HEK293T (cell line): ENCODE measurements around the gene ARHGAP10.

Experiments used
- CTCF ChIA-PET: fragments of 350-600 bp; formaldehyde crosslinking; extraction: SDS; loops from one replicate; lab custom pipeline; 2021; ENCODE audit warnings: antibody characterized with exemption, inconsistent platforms; lab: Yijun Ruan, JAX
- POLR2A ChIA-PET: fragments of 350-600 bp; formaldehyde crosslinking; extraction: SDS; loops from one replicate; lab custom pipeline; 2020; ENCODE audit warnings: antibody characterized with exemption, inconsistent platforms; lab: Yijun Ruan, JAX
- DNase-seq: peaks from one replicate; pipeline ENCODE4 v3.0.0; 2012; ENCODE audit warnings: mixed read lengths; ENCODE audit errors: extremely low spot score
- ARNT ChIP-seq: fragments of 450-650 bp; IDR thresholded peaks from 2 replicates; pipeline ENCODE4 v1.6.1; 2017; ENCODE audit warnings: mild to moderate bottlenecking
- BHLHE40 ChIP-seq: fragments of 450-650 bp; IDR thresholded peaks from 2 replicates; pipeline ENCODE4 v1.6.1; 2016; ENCODE audit warnings: mild to moderate bottlenecking, moderate library complexity, borderline replicate concordance
- CTBP1 ChIP-seq: fragments of 450-650 bp; IDR thresholded peaks from 2 replicates; pipeline ENCODE4 v1.6.1; 2016; ENCODE audit warnings: borderline replicate concordance
- ELF4 ChIP-seq: fragments of 450-650 bp; IDR thresholded peaks from 2 replicates; pipeline ENCODE4 v1.6.1; 2017; ENCODE audit warnings: antibody characterized with exemption
- FOXA1 ChIP-seq: fragments of 450-650 bp; IDR thresholded peaks from 2 replicates; pipeline ENCODE4 v1.6.1; 2016; ENCODE audit warnings: mild to moderate bottlenecking
- FOXK2 ChIP-seq: fragments of 450-650 bp; IDR thresholded peaks from 2 replicates; pipeline ENCODE4 v1.6.1; 2016; ENCODE audit warnings: mild to moderate bottlenecking
- FOXM1 ChIP-seq: fragments of 450-650 bp; IDR thresholded peaks from 2 replicates; pipeline ENCODE4 v1.6.1; 2017; ENCODE audit warnings: mild to moderate bottlenecking, borderline replicate concordance
- HDGF ChIP-seq: fragments of 450-650 bp; IDR thresholded peaks from 2 replicates; pipeline ENCODE4 v1.6.1; 2017; ENCODE audit warnings: antibody characterized with exemption, borderline replicate concordance
- L3MBTL2 ChIP-seq: fragments of 450-650 bp; conservative IDR thresholded peaks from 2 replicates; pipeline ENCODE4 v1.6.1; 2016; ENCODE audit warnings: mild to moderate bottlenecking
- LEF1 ChIP-seq: fragments of 450-650 bp; IDR thresholded peaks from 2 replicates; pipeline ENCODE4 v1.6.1; 2017; ENCODE audit warnings: mild to moderate bottlenecking, borderline replicate concordance
- NFRKB ChIP-seq: fragments of 450-650 bp; IDR thresholded peaks from 2 replicates; pipeline ENCODE4 v1.6.1; 2016; ENCODE audit warnings: mild to moderate bottlenecking, moderate library complexity
- SP1 ChIP-seq: fragments of 450-650 bp; IDR thresholded peaks from 2 replicates; pipeline ENCODE4 v1.6.1; 2017
- SUZ12 ChIP-seq: fragments of 450-650 bp; IDR thresholded peaks from 2 replicates; pipeline ENCODE4 v1.6.1; 2016; ENCODE audit warnings: mild to moderate bottlenecking
- TARDBP ChIP-seq: fragments of 450-650 bp; IDR thresholded peaks from 2 replicates; pipeline ENCODE4 v1.6.1; 2016
- ZNF384 ChIP-seq: fragments of 450-650 bp; IDR thresholded peaks from 2 replicates; pipeline ENCODE4 v1.6.1; 2016
- TF ChIP-seq, protein P1 (sequence below): fragments of 450-650 bp; IDR thresholded peaks from 2 replicates; pipeline ENCODE4 v1.6.1; 2016

ARHGAP10 gene

GRCh38 chr4:147985376-147985775 lies 253.5 kb downstream of the ARHGAP10 start:
- TF ChIP-seq CTBP1, result no peak
- TF ChIP-seq LEF1, result no peak
- no peak for TF ChIP-seq TARDBP
- TF ChIP-seq, protein P1, sequence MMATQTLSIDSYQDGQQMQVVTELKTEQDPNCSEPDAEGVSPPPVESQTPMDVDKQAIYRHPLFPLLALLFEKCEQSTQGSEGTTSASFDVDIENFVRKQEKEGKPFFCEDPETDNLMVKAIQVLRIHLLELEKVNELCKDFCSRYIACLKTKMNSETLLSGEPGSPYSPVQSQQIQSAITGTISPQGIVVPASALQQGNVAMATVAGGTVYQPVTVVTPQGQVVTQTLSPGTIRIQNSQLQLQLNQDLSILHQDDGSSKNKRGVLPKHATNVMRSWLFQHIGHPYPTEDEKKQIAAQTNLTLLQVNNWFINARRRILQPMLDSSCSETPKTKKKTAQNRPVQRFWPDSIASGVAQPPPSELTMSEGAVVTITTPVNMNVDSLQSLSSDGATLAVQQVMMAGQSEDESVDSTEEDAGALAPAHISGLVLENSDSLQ, result no peak
- TF ChIP-seq FOXM1, result no peak
- TF ChIP-seq NFRKB, result no peak
- TF ChIP-seq ZNF384, result no peak
- TF ChIP-seq FOXA1, result no peak
- TF ChIP-seq BHLHE40, result no peak
- no peak for TF ChIP-seq FOXK2
- no peak for TF ChIP-seq ARNT
- no peak for TF ChIP-seq HDGF
- TF ChIP-seq ELF4, result no peak
- no peak for TF ChIP-seq SUZ12
- no peak for TF ChIP-seq SP1
- no peak for TF ChIP-seq L3MBTL2
- no peak for DNase-seq
- ChIA-PET POLR2A (no interaction called here), CTCF (interaction anchor here (0.6 to 1.6 kb wide), 3 partner anchors 9 to 300 kb away, joined by 3 to 7 read pairs (median 3); no protein-coding TSS in a partner anchor)

DNA sequence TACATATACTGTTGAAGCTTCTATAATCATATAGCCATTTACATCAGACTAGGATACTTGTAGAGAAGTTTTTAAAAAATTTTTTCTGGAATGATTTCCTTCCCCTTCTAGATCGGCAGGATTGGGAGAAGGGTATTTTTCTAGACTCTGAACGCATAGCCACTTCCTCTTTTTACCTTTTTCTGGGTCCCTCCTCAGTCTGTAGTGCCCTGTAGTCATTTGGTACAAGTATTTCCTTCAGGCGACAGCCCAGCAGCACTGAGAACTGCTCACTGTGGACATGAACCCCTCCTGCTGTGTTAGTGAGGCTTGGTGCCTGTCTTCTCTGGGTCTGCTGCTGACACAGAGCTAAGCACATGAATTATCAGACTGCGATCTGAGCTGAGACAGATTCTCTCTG lies 255.4 kb downstream of the ARHGAP10 start:
- no peak for DNase-seq
- TF ChIP-seq TARDBP, result no peak
- TF ChIP-seq SUZ12, result no peak
- no peak for TF ChIP-seq BHLHE40
- TF ChIP-seq, protein P1, result no peak
- TF ChIP-seq FOXK2, result no peak
- no peak for TF ChIP-seq NFRKB
- TF ChIP-seq SP1, result no peak
- TF ChIP-seq ARNT, result no peak
- no peak for TF ChIP-seq FOXM1
- TF ChIP-seq LEF1, result no peak
- no peak for TF ChIP-seq CTBP1
- no peak for TF ChIP-seq ELF4
- TF ChIP-seq FOXA1, result no peak
- no peak for TF ChIP-seq HDGF
- TF ChIP-seq ZNF384, result no peak
- no peak for TF ChIP-seq L3MBTL2
- CTCF ChIA-PET, result interaction anchor here (1.2 kb wide), 1 partner anchor 66 kb away, joined by 3 read pairs; no protein-coding TSS in a partner anchor
- POLR2A ChIA-PET, result no interaction called here

- TF ChIP-seq HDGF (no peak), BHLHE40 (no peak), ARNT (no peak), ZNF384 (no peak)
- DNase-seq, result no peak
- POLR2A ChIA-PET, result no interaction called here
- CTCF ChIA-PET, result interaction anchor here (0.6 kb wide), 1 partner anchor 11 kb away, joined by 3 read pairs; no protein-coding TSS in a partner anchor
Measured at GRCh38 chr4:147991543-147992283, 259.8 kb downstream of the ARHGAP10 start.

GRCh38 chr4:147994076-147994475 lies 262.2 kb downstream of the ARHGAP10 start:
- no peak for DNase-seq
- CTCF ChIA-PET, result interaction anchor here (0.5 to 0.9 kb wide), 3 partner anchors 8 to 14 kb away, joined by 3 read pairs; no protein-coding TSS in a partner anchor
- TF ChIP-seq SUZ12, result no peak
- no peak for TF ChIP-seq CTBP1
- TF ChIP-seq, protein P1, result no peak
- TF ChIP-seq FOXM1, result no peak
- no peak for TF ChIP-seq HDGF
- no peak for TF ChIP-seq SP1
- TF ChIP-seq ARNT, result no peak
- no peak for TF ChIP-seq ZNF384
- TF ChIP-seq FOXK2, result no peak
- no peak for TF ChIP-seq LEF1

GRCh38 chr4:147994491-147995385 lies 262.9 kb downstream of the ARHGAP10 start:
- no peak for DNase-seq
- ChIA-PET POLR2A (no interaction called here), CTCF (interaction anchor here (0.6 to 0.9 kb wide), 2 partner anchors 9 to 13 kb away, joined by 3 read pairs; no protein-coding TSS in a partner anchor)
- TF ChIP-seq TARDBP (no peak), ARNT (no peak), L3MBTL2 (no peak), BHLHE40 (no peak), HDGF (no peak), ELF4 (no peak), ZNF384 (no peak)

More at GRCh38 chr4:147994076-147994475, 262.2 kb downstream of the ARHGAP10 start:
- POLR2A ChIA-PET, result no interaction called here
